GM06990 (cell line): ENCODE data around the gene DCAF7.
A peak's percentile ranks its signal among the peaks of the same experiment; 100 is the strongest.

Source experiments
- DNase-seq: peaks from one replicate; pipeline ENCODE4 v3.0.0-alpha.2; 2011; ENCODE audit not compliant: insufficient read length; ENCODE audit errors: extremely low read depth
- H3K27me3 ChIP-seq: replicated peaks from 2 replicates; pipeline ENCODE4 v1.6.0; 2011; ENCODE audit warnings: low read length; ENCODE audit not compliant: control insufficient read depth, insufficient read depth
- H3K36me3 ChIP-seq: 2 replicates; pipeline ENCODE4 v1.5.1; 2011; ENCODE audit warnings: low read length; ENCODE audit not compliant: control insufficient read depth, insufficient read depth
- H3K4me3 ChIP-seq: replicated peaks from 2 replicates; pipeline ENCODE4 v1.5.1; 2011; ENCODE audit warnings: low read depth, mild to moderate bottlenecking, control low read depth, low read length
- CTCF ChIP-seq: IDR thresholded peaks from 2 replicates; pipeline ENCODE4 v1.5.1; 2011; ENCODE audit warnings: low read length, control low read depth, mild to moderate bottlenecking, inconsistent platforms; ENCODE audit not compliant: insufficient read depth, poor library complexity, severe bottlenecking

DCAF7 gene

GRCh38 chr17:63549946-63550816 lies at the start of gene DCAF7:
Gene DCAF7, plus strand, starts transcription at chr17:63550477. Its CDS starts 201 bp downstream, at chr17:63550678.
- no peaks in the 10 kb centered on the region for H3K27me3 ChIP-seq
- no peak for TF ChIP-seq CTCF
- DNase-seq = peak; percentile 98
- no peaks in the 10 kb centered on the region for H3K36me3 ChIP-seq
- H3K4me3 ChIP-seq = peak within 1 kb of the TSS; percentile 98

GRCh38 chr17:63500543-63501390 lies 49.5 kb upstream of the DCAF7 start:
- no peak overlapping the region for H3K4me3 ChIP-seq
- no peak for TF ChIP-seq CTCF
- DNase-seq = no peak
- H3K27me3 ChIP-seq = no peaks in the 10 kb centered on the region; the same call in 1 of the 2 replicates
- H3K36me3 ChIP-seq = no peaks in the 10 kb centered on the region

- no peak for DNase-seq
These were observed 47.0 kb upstream of the DCAF7 start for GRCh38 chr17:63503341-63503705.

GRCh38 chr17:63504261-63504660 lies 46.0 kb upstream of the DCAF7 start:
- Histone ChIP-seq H3K36me3 (no peaks in the 10 kb centered on the region), H3K4me3 (no peak overlapping the region), H3K27me3 (no peaks in the 10 kb centered on the region; the same call in 1 of the 2 replicates)
- no peak for TF ChIP-seq CTCF
- no peak for DNase-seq

More at GRCh38 chr17:63503341-63503705, 47.0 kb upstream of the DCAF7 start:
- Histone ChIP-seq H3K4me3 (no peak overlapping the region), H3K36me3 (no peaks in the 10 kb centered on the region), H3K27me3 (no peaks in the 10 kb centered on the region; the same call in 1 of the 2 replicates)
- no peak for TF ChIP-seq CTCF

GRCh38 chr17:63505341-63505740 lies 44.9 kb upstream of the DCAF7 start:
- no peaks in the 10 kb centered on the region for H3K36me3 ChIP-seq
- no peak for DNase-seq
- no peak overlapping the region for H3K4me3 ChIP-seq
- TF ChIP-seq CTCF = no peak
- H3K27me3 ChIP-seq = no peaks in the 10 kb centered on the region; the same call in 1 of the 2 replicates
